Islet precursor cell (in vitro differentiated cells): ENCODE measurements around the gene HOXA5.
A peak's percentile ranks its signal among the peaks of the same experiment; 100 is the strongest.

Source experiments
- DNase-seq: peaks from one replicate; pipeline ENCODE4 v3.0.0-alpha.2; 2018

The HOXA5 gene

DNA sequence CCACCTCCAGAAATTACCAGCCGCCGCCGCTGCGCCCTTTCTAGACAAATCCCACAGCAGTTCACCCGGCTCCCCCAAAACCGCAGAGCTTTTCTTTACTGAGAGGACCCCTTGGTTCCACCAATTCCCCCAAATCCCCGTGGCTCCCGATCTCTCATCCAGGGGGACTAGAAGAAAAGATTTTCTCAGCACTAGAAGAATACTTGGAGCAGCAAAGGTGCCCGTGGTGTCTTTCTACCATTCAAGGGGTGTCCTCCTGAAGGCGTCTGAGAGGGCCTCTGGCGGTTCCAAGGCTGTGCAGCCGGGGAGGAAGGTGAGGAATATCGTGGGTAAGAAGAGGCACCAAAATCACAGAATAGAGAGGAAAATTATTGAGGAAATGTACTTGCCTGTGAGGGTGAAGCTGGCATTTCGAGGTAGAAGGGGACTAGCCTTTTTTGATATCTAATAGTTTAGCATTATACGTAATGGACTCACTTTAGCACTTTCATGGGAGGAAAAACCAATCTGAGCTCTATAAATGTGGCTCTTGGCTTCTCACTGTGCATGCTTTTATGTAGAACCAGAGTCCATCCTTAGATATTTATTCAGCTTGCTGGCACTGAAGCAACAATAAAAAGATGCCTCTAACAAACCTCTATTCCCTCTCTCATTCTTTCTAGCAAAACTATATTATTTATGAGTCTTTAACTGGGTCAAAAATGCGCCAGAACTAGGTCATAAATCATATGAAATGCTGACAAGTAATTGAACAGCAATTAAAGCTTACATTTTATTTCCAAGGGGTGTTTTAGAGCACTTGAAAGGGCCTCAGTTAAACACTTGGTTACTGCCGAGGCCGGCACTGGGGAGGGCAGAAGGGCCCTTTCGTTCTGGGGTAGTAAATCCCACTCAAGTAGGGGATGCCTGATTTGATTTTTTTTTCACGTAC, 27.2 kb downstream of the HOXA5 start:
- no peak for DNase-seq

DNA sequence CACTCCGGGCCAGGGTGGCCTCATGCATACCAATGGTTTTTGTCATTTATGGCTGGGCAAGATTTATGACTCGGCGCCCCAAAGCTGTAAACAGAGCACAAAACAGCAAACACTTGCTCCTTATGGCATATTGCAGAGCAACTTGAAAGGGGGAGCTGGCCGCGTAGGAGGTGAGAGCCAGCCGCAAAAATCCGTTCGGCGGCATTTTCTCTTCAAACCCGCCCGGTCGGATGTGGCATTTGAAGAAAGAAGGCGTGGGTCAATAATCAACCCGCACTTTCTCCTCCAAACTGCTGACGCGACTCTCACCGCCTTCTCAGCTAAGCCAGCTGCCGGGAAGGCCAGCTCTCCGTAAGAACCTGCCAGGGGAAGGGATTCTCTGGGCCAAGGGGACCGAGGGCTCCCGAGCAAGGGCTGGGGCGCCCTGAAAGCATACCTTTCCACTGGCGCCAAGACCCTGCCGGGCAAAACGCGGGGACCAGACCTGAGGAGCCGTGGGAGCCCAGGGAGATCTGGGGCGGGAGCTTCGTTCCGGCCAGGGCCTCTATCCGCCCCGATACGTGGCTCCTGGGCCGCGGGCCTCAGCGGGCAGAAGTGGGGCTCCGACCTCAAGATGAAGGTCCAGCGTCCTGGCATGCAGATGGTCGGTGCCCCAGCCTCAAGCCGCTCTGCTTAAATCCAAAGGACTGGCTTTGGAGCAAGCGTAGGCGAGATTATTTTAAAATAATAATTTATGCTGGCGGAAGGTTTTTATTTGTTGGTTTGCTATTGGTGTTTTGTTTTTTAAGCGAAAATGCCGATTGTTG, 28.1 kb downstream of the HOXA5 start:
- DNase-seq: peak; percentile 78

DNA sequence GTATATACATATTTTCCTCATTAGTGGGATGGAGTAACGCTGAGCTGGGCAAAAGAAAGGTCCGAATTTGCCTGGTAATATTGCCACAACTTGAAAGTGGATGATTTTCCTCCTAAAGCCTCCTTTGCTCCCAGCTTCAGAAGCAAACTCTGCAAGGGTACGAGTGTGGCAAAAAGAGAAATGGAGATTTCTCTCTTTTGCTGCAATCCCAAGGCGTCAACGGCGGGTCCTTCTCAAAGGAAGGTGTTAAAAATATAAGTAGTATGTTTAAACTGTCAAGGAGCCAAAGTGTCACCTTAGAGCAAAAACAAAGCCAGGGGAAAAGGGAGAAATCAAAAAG, 28.6 kb downstream of the HOXA5 start:
- DNase-seq: peak; percentile 49

DNA sequence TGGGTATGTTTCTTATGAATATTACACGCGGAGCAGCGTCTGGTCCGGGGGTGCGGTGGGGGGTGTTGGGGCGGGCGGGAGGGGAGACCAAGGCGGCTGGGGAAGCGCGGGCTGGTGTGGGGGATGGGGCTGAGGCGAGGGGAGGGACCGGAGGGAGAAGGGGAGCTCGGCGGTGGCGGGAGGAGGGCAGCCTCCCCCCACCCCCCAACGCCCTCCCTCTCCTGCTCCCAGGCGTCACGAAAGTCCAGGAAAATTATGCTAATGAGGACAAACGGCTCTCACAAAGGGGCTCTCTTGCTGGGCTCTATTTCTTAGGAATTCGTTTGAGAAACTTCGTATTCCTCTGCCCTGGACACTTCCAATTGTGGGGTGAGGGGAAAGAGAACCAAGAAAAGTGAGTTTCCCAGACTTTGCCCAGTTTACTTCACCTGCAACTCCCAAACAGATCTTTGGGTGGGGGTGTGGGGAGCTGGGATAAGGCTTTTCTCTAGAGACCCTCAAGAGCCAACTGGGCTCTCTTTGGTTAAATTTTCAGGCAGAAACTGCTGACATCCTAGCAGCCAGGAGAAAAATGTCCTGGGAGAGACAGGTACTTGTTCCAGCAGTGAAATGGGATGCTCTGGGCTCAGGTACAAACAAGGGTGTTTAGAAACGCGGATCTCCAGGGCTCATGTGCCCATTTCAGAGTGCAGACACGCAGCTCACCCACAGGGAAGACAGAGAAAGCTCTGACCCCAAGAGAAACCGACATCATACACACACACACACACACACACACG, 29.3 kb downstream of the HOXA5 start:
- DNase-seq: peak; percentile 51

DNA sequence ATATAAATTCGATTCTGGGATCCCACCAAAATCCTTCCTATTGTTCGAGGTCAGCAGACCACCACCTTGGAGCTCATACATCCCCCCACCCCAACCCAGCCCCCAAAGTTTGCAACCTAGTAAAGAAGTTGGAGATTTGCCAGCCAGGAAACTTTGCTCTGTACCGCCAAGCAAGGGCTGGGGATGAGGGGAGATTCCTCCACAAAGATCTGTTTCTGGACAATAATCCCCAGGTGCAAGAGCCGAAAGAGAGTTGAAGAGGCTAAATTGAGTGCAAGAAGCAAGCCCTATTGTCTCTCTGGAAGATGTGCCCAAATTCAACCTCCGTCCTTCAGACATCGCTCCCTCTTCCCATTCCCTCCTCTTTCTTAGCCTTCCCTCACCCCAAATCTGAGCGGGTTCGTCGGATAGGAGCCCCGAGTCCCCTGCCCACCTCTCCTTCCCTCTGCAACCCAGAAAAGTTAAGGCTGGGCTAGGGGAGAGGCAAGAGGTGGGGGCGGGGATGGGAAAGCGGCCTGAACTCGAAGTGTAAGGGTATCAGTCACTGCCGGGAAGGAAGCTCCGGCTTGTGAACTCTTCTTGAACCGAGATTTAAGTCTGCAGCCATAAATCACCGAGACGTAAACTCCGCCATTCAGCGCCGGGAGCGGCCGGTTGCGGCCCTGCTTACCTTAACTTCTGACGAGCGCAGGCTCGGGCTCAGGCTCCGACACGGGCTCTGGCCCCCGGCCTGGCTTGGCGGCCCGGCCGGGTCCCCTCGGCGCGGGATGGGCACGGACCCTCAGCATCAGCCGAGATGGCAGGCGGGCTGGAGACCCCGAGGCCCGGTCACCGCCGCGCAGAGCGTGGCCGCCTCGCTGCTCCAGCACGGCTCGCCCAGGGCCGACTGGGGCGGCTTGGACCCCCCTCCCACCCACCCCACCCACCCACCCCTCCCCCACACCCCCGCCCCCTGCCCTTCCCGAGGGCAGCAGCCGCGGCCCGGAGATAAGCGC, 30.2 kb downstream of the HOXA5 start:
- peak; percentile 88 for DNase-seq

DNA sequence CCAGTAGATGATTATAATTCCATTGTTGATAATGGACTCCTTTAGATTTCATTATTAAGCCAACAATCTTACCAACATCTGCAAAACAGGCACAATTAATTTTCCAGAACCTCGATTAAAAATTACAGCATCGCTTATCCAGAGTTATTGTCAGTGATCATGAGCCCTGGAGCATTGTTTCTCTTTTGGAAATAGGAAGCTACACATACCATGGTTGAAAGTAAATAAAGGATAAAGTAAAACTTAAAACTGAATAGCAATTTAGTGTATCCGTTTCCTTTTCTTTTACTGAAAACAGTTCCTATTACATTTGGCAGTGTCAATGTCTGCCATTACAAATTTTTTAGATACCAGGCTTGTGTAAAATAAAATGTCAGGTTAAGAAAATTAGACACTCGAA, 31.1 kb downstream of the HOXA5 start:
- no peak for DNase-seq

DNA sequence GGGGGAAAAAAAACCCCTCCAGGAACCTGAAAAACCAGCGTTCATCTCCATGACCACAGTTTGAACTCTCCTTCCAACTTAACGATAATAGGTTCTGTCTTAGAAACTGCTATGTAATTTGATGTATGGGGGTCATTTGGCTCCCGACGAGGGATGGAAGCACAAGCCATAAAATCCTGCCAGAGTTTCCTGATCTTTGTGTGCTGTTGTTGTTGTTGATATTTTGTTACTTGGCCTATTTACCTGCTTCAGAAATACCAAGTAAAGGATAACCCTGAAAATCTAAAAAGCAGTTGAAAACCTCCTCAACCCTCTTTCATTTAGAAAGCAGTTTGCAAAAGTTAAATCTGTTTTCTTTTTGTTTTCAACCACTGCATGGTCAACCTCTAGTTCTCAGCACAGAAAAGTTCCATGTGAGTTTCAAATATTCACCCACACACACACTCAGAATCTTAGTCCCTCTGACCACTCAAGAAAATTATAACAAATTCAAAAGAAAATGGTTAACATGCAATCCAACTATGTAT, 31.7 kb downstream of the HOXA5 start:
- no peak for DNase-seq

DNA sequence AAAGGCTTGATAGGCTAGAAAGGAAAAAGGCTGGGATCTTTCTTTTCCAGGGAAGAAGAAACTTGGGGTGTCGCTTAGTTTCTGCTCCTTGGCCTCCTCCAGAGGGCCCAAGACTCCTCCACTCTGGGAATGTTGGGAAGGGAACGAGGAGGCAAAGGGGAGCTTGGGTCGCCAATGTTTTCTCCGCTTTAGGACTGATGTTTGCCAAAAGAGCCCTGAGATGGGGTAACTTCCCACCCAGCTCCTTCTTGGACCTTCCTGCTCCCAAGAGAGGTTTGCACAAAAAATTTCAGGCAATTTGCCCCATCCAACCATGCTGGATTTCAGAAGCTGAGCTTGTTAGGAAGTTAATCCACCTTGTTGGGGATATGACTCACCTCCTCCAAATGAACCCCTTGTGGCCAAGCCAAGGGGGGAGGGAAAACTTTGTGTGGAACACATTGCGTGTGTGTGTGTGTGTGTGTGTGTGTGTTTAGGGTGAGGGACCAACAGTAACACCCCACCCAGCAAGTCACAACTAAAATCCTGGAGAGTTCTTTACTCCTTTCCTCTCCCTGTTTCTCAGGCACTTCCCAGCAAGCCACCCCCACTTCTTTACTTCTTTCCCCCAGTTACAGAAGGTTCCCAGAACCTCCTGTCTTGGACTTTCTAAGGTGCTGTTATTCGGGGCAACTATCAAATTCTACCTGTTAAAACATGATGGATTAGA, 32.3 kb downstream of the HOXA5 start:
- DNase-seq: peak; percentile 51

DNA sequence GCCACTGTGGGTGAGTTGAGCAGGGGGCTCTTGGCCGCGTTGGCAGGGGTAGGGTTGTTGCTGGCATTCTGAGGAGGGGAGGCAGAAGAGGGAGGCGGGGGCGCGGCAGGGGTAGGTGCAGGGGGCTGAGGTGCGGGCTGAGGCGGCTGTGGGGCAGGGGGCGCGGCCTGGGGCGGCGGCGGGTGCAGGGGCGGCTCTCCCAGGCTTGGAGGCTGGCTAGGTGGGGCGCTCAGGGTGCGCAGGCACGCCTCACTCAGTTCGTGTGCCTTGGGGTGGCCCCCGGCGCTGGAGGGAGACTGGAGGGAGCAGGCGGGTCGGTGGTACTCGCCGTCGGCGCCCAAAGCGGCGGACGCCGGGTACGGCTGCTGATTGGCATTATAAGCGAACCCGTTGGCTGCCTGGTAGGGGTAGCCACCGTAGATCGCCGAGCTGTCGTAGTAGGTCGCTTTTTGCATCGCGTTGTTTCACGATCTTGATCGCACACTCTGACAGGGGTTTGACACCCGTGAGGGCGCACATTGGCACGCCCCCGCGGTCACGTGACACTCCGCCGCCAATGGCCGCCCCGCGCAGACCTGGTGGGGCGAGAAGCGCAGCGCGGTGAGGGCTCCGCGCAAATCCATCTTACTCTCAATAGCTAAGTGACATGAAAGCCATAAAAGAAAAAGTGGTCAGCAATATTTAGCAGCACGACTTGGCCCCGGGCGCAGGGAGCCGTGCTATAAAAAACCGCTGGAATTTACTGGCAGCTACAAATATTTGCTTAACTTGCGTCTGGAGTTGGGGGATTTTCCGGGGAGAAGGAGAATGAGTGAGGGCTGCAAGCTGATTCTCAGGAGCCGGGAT, 33.1 kb downstream of the HOXA5 start:
- peak; percentile 85 for DNase-seq

DNA sequence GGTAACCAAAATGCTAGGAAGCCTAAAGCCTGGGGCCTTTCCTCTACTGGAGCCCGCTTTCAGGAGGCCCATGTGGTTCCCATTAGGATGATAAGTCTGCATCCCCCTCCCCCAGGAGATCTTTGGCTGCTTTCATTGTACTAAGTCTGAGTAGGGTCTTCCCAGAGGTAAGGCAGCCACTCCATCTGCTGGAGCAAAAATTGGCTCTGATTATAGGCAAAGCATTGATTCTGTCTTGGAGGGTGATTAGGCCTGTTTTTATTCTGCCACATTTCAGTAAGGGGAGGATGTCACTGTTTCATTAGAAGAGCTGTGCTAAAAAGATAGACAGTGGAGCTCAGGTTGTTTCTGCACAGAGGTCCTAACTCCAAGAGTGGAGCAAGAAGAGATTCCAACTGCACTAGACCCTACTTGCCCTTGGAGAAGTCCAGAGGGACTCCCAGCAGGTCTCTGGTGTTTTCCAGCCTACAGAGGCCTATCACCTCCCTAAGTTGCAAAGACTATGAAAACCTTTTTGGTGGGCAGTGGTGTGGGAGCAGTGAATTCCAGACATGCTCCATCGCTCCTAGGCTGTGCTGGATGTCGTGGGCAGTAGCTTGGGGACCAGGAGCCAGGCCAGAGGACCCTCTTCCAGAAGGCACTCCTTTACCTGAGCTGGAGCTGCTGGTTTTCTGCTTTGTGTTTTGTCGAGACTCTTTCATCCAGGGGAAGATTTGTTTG, 33.9 kb downstream of the HOXA5 start:
- DNase-seq: peak; percentile 46

DNA sequence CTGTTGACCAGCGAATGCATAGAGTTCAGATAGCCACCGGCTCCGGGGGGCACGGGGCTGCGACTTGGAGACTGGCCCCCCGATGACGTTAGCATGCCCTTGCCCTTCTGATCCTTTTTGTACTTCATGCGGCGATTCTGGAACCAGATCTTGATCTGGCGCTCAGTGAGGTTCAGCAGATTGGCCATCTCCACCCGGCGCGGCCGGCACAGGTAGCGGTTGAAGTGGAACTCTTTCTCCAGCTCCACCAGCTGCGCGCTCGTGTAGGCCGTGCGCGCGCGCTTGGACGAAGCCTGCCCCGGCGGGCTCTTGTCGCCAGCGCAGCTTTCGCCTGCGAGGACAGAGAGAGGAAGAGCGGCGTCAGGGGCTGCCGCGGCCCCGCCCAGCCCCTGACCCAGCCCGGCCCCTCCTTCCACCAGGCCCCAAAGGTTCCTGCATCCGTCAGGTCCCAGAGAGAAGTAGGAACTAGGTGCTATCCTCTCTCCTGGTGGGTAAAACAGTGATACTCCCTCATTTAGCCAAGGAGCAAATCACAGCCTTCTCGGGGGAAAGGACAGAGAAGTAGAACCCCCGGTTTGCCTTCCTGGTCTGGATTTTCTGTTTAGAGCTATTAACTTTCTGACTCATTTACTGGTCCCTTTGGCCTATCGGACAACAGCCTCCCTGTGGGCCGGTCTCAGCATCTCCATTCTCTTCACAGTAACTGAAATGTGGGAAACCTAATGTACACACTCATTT, 34.9 kb downstream of the HOXA5 start:
- DNase-seq: peak; percentile 85

DNA sequence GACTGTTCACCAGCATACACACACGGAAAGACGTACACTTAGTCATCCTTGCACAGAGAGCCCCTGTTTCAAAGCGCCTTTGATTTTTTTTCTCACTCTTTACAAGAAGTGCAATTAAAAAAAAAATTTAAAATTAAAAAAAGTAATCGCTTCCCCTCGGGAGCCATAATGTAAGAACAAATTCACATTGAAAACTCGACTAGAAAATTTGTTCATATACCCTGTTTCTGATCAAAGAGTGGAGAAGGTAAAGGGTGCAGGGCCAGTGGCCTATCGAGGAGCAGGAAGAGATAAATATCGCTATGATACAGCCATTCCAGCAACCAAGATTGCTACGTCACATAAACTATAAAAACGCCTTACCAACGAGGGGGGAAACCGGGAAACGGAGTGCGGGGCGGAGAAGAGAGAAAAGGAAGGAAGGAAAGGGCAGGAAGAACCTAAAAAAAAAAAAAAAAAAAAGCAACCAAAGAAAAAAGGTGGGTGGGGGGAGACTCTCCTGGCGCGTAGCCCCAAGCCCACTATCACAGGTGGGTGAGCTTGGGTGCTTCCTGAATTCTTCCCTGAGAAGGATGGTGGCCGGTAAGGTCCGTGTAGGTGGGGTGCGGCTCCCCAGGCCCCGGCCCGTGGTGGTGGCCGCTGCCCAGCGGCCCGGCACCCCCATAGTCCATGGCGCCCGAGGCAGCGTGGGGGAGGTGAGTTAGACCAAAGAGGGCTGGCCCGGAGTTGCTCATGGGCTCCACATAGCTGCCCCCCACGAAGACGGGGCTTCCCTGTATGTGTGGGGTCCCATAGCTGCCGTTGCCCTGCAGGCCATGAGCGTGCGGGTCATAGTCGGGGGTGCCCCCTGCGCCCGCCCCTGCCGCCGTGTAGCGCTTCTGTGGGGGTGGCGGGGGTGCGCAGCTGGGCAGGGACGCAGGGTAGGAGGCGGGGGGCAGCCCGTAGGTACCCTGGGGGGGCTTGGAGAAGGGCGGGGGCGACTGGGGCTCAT, 35.8 kb downstream of the HOXA5 start:
- peak; percentile 35 for DNase-seq

DNA sequence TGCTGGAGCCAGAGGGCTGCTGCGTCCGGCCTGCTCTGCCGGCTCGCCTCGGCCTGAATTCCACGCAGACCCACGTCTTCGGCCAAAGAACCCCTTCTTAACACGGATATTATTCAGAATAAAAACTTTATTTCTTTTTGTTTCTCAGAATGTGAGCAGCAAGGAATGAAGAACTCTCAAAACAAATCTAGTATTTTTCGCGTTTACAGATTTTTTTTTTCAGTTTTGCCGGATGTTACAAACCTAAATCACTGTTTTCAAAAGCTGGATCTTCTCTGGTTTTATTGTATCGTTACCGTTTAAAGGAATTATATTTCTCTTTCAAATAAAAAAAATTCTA, 36.6 kb downstream of the HOXA5 start:
- DNase-seq: no peak

DNA sequence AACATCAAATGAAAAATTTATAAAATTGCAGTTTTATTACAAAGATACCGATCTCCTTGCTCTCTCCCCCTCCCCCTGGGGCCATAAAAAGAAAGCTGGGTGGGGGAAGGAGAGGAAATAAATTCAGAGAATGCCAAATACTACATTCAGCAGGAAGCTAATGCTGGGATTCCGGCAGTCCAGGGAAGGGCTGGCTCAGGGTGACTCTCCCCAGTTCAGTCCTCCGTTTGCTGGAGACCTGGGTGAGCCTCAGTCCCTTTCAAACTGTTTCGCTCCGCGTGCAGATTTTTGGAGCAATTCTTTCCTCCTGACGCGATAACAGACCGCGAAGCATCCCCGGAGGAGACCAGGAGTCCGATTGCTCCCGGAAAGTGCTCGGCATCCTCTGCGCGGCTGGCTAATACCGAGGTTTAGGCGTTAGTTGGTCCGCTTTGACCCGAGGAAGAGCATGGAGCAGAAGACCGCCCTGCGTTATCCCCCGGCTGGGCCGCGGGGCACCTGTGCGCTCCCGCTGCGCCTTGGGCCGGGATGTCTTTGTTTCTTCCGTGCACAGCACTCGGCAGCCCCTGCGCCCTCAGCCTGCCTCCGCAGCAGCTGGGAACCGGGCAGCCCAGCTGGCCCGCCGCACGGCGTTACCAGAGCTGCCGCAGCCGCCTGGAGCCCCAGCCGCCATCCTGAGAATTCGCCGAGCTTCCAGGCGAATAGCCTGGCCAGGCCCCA, 37.1 kb downstream of the HOXA5 start:
- DNase-seq: peak; percentile 85

DNA sequence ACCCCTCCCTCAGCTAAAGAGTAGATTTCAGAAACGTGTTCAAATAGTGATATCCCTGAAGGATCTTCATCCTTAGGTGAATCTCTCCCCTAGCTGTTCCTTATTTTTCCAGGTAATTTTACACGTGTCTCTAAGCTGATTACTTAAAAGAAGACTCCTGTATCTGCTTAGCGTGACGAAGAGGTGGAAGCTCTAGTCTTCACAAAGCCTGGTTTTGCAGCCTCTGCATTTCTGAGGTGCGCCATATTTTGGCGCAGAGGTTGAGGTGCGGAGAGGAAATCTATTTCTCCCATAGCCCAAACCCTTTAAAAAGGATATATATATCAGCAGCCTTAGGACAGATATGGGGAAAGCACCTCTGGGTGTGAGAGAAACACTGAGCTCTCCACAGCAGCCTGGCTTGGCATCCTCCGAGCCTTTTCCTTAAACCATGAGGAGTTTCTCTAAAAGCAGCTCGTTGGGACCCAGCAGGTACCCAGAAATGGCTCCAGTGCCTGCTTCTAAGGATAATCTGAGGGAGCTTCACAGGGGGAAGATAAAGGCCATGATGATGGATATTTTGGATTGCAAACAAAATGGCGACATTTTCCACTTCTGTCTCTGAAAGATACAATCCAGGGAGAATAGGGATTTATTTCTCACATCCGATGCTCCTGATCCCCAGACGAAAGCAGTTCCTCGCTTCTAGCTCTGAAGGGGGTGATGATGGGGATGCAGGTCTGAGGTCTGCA, 38.0 kb downstream of the HOXA5 start:
- DNase-seq: no peak
